HL-60/S4 treated with retinoic acid at 250 ng/mL for 4 days and 3 days (cell line): ENCODE results near the gene TPPP3.
"Not testable (repeated sequence)": the region's sequence is repeated elsewhere in the genome, so short reads cannot be mapped to it uniquely, and the experiment has no call there.

Experiments
- in situ Hi-C: fragments of 300-500 bp; cut with MboI; formaldehyde crosslinking; loops from 2 replicates; pipeline ENCODE4 v1.7.0; 2022; ENCODE audit warnings: low sequenced_read_pairs

Gene TPPP3

GRCh38 chr16:67392301-67393059, 818 bp downstream of the TPPP3 start:
- in situ Hi-C loops: no loop called here

- in situ Hi-C loops: no loop called here
Measured at GRCh38 chr16:67391424-67392300, 1.6 kb downstream of the TPPP3 start.

- in situ Hi-C loops: no loop called here
Measured at GRCh38 chr16:67390816-67391423, 2.4 kb downstream of the TPPP3 start.

GRCh38 chr16:67389911-67390815, 3.1 kb downstream of the TPPP3 start:
- in situ Hi-C loops: no loop called here

- in situ Hi-C loops: no loop called here
Measured at GRCh38 chr16:67388591-67388990, 4.7 kb downstream of the TPPP3 start.

GRCh38 chr16:67388191-67388590, 5.1 kb downstream of the TPPP3 start:
- in situ Hi-C loops: no loop called here

- in situ Hi-C loops: no loop called here
Measured at GRCh38 chr16:67387479-67388079, 5.7 kb downstream of the TPPP3 start.

GRCh38 chr16:67386861-67387455, 6.3 kb downstream of the TPPP3 start:
- in situ Hi-C loops: no loop called here

- in situ Hi-C loops: no loop called here
Measured at GRCh38 chr16:67384778-67385510, 8.4 kb downstream of the TPPP3 start.

- in situ Hi-C loops: no loop called here
Measured at GRCh38 chr16:67383284-67383683, 10.0 kb downstream of the TPPP3 start.

GRCh38 chr16:67378642-67379041, 14.7 kb downstream of the TPPP3 start:
- in situ Hi-C loops: no loop called here

GRCh38 chr16:67376012-67376411, 17.3 kb downstream of the TPPP3 start:
- in situ Hi-C loops: not testable (repeated sequence)

GRCh38 chr16:67372664-67373063, 20.6 kb downstream of the TPPP3 start:
- in situ Hi-C loops: no loop called here

- in situ Hi-C loops: no loop called here
Measured at GRCh38 chr16:67370661-67371060, 22.6 kb downstream of the TPPP3 start.

GRCh38 chr16:67364600-67365235, 28.6 kb downstream of the TPPP3 start:
- in situ Hi-C loops: no loop called here

- in situ Hi-C loops: no loop called here
Measured at GRCh38 chr16:67361038-67361437, 32.3 kb downstream of the TPPP3 start.

GRCh38 chr16:67359540-67360269, 33.6 kb downstream of the TPPP3 start:
- in situ Hi-C loops: not testable (repeated sequence)

- in situ Hi-C loops: no loop called here
Measured at GRCh38 chr16:67357561-67357960, 35.7 kb downstream of the TPPP3 start.
